Stimulated activated CD4-positive, alpha-beta T cell treated with anti-CD3 and anti-CD28 coated beads, TNF-alpha, amount 100 ng/mL, for 1 hour (primary cell): ENCODE data around the gene KLHDC10.
"Not testable (repeated sequence)": the region's sequence is repeated elsewhere in the genome, so short reads cannot be mapped to it uniquely, and the experiment has no call there.

Experiments used
- DNase-seq, 3 donors: peaks; one replicate each; pipeline ENCODE4 v3.0.0-alpha.2; 2020; ENCODE audit warnings: low read depth in 3 of 3, low spot score in 1 of 3

KLHDC10 gene

GRCh38 chr7:130069978-130070860, at the start of gene KLHDC10:
TSS of gene KLHDC10 (plus strand) at chr7:130070534. CDS start at chr7:130070644, 110 bp downstream.
- DNase-seq: peak; percentile 86 to 88 (median 87)

GRCh38 chr7:130021105-130021834, 49.1 kb upstream of the KLHDC10 start:
- DNase-seq: no peak

- no peak for DNase-seq
Measured at GRCh38 chr7:130022115-130022514, 48.2 kb upstream of the KLHDC10 start.

GRCh38 chr7:130022623-130023175, 47.6 kb upstream of the KLHDC10 start:
- no peak for DNase-seq

GRCh38 chr7:130024390-130024789, 45.9 kb upstream of the KLHDC10 start:
- DNase-seq: no peak

- no peak for DNase-seq
Measured at GRCh38 chr7:130032698-130033097, 37.6 kb upstream of the KLHDC10 start.

- DNase-seq: no peak
Measured at GRCh38 chr7:130037703-130038102, 32.6 kb upstream of the KLHDC10 start.

- DNase-seq: no peak
Measured at GRCh38 chr7:130040576-130040975, 29.8 kb upstream of the KLHDC10 start.

- no peak for DNase-seq
Measured at GRCh38 chr7:130047831-130048230, 22.5 kb upstream of the KLHDC10 start.

GRCh38 chr7:130048906-130049305, 21.4 kb upstream of the KLHDC10 start:
- DNase-seq: no peak

GRCh38 chr7:130052250-130052649, 18.1 kb upstream of the KLHDC10 start:
- DNase-seq: not testable (repeated sequence)

- DNase-seq: not testable (repeated sequence)
Measured at GRCh38 chr7:130055198-130055597, 15.1 kb upstream of the KLHDC10 start.

GRCh38 chr7:130062246-130062645, 8.1 kb upstream of the KLHDC10 start:
- DNase-seq: no peak

GRCh38 chr7:130063036-130063435, 7.3 kb upstream of the KLHDC10 start:
- DNase-seq: peak in 2 of 3 donors; percentile 36 to 65

GRCh38 chr7:130064580-130064926, 5.8 kb upstream of the KLHDC10 start:
- DNase-seq: not testable (repeated sequence)

GRCh38 chr7:130065500-130066152, 4.7 kb upstream of the KLHDC10 start:
- DNase-seq: no peak

- DNase-seq: no peak
Measured at GRCh38 chr7:130069179-130069977, 956 bp upstream of the KLHDC10 start.

GRCh38 chr7:130070861-130071622, 708 bp downstream of the KLHDC10 start:
- DNase-seq: no peak

GRCh38 chr7:130071701-130072622, 1.6 kb downstream of the KLHDC10 start:
- DNase-seq: peak in 2 of 3 donors; percentile 13 to 18
